GM11168 (cell line): Measurements from ENCODE around the gene UFL1.
"Not testable (repeated sequence)": the region's sequence is repeated elsewhere in the genome, so short reads cannot be mapped to it uniquely, and the experiment has no call there.

Experiments used
- in situ Hi-C: fragments of 300-500 bp; cut with MboI; formaldehyde crosslinking; loops from one replicate; pipeline ENCODE4 v1.12.0; 2022; ENCODE audit warnings: low sequenced_read_pairs; ENCODE audit not compliant: unreplicated experiment

The UFL1 gene

GRCh38 chr6:96521644-96522464 is at the start of gene UFL1:
Gene UFL1, plus strand, starts transcription at chr6:96521806. Its CDS starts 68 bp downstream, at chr6:96521874.
- in situ Hi-C loops, result no loop called here

- in situ Hi-C loops, result not testable (repeated sequence)
These were observed 49.3 kb upstream of the UFL1 start for GRCh38 chr6:96472291-96472690.

GRCh38 chr6:96478695-96479094 is 42.9 kb upstream of the UFL1 start:
- in situ Hi-C loops, result no loop called here

- in situ Hi-C loops, result no loop called here
These were observed 29.7 kb upstream of the UFL1 start for GRCh38 chr6:96491926-96492325.

GRCh38 chr6:96499781-96500180 is 21.8 kb upstream of the UFL1 start:
- in situ Hi-C loops, result no loop called here

GRCh38 chr6:96502915-96503314 is 18.7 kb upstream of the UFL1 start:
- in situ Hi-C loops, result no loop called here

GRCh38 chr6:96505363-96505762 is 16.2 kb upstream of the UFL1 start:
- in situ Hi-C loops, result no loop called here

GRCh38 chr6:96509281-96509680 is 12.3 kb upstream of the UFL1 start:
- in situ Hi-C loops, result no loop called here

- in situ Hi-C loops, result no loop called here
These were observed 1.2 kb upstream of the UFL1 start for GRCh38 chr6:96520171-96521115.

GRCh38 chr6:96521306-96521643 is 331 bp upstream of the UFL1 start:
- in situ Hi-C loops, result no loop called here

- in situ Hi-C loops, result no loop called here
These were observed 931 bp downstream of the UFL1 start for GRCh38 chr6:96522465-96523009.

GRCh38 chr6:96528193-96528592 is 6.6 kb downstream of the UFL1 start:
- in situ Hi-C loops, result loop anchor here (25.0 kb wide), 1 partner anchor 534 kb away; no protein-coding TSS in a partner anchor

GRCh38 chr6:96532399-96532798 is 10.8 kb downstream of the UFL1 start:
- in situ Hi-C loops, result loop anchor here (25.0 kb wide), 1 partner anchor 530 kb away; no protein-coding TSS in a partner anchor

- in situ Hi-C loops, result loop anchor here (25.0 kb wide), 1 partner anchor 525 kb away; no protein-coding TSS in a partner anchor
These were observed 16.1 kb downstream of the UFL1 start for GRCh38 chr6:96537726-96538125.

GRCh38 chr6:96542702-96543101 is 21.1 kb downstream of the UFL1 start:
- in situ Hi-C loops, result loop anchor here (25.0 kb wide), 1 partner anchor 520 kb away; no protein-coding TSS in a partner anchor

- in situ Hi-C loops, result loop anchor here (25.0 kb wide), 1 partner anchor 516 kb away; no protein-coding TSS in a partner anchor
These were observed 24.3 kb downstream of the UFL1 start for GRCh38 chr6:96545882-96546281.

- in situ Hi-C loops, result loop anchor here (25.0 kb wide), 1 partner anchor 515 kb away; no protein-coding TSS in a partner anchor
These were observed 26.0 kb downstream of the UFL1 start for GRCh38 chr6:96547654-96548053.

GRCh38 chr6:96554558-96554957 is 33.0 kb downstream of the UFL1 start:
- in situ Hi-C loops, result no loop called here

GRCh38 chr6:96559740-96560139 is 38.1 kb downstream of the UFL1 start:
- in situ Hi-C loops, result not testable (repeated sequence)

GRCh38 chr6:96562886-96563285 is 41.3 kb downstream of the UFL1 start, which contains the start of gene FHL5:
Gene FHL5, plus strand, starts transcription at chr6:96563128. Its CDS starts 40,486 bp downstream, at chr6:96603614.
- in situ Hi-C loops, result no loop called here
